GM12872 (cell line): ENCODE data around the gene DCP1A.

Source experiments
- CTCF ChIP-seq: IDR thresholded peaks from 3 replicates; pipeline ENCODE4 v1.5.1; 2011; ENCODE audit warnings: low read depth, mild to moderate bottlenecking, low read length, moderate library complexity; ENCODE audit not compliant: insufficient read depth

Gene DCP1A

DNA sequence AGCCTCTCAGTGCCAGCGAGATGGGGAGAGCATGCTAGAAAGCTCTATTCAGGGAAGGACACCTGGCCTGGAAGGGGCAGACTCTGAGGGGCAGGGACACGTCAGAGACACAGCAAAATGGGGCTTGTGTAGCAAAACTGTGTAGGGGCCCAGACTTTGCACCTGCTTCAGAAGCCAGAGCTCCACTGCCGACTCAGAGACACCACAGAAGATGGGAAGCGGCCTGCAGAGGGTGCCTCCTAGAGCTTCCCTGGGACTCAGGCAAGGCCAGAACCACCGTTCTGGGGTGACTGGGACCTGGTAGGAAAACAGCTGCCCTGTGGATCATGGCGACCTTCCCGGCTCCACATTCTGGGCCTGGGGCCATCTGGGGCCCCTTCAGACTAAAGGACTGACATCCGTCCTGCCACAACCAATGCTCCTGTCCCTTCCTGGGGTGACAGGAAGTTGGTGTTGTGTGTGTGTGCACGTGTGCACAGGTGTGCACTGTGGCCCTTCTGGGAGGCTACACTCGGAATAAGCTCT, 74.1 kb downstream of the DCP1A start:
- no peak for TF ChIP-seq CTCF

- TF ChIP-seq CTCF: no peak
These were observed 77.2 kb downstream of the DCP1A start for GRCh38 chr3:53269888-53270880.

GRCh38 chr3:53267766-53268165, 79.6 kb downstream of the DCP1A start:
- TF ChIP-seq CTCF: no peak

DNA sequence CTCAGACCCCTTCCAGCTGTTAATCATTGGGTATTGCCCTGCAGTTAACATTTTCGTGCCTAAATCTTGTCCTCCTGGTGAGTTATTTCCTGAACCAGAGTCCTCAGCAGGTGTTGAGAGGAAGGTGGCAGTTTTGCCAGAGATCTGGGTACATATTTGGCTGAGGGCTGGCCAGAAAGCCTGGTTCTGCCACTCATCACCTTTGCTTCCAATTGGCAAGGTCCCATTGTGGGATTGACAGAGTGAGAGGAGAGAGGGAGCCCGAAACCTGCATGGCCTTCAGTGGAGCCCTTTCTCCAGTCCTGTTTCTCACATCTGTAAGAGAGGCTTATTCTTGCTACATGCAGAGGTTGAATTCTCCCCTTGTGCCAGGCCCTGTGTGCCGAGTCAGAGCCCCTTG, 82.6 kb downstream of the DCP1A start:
- TF ChIP-seq CTCF: no peak

DNA sequence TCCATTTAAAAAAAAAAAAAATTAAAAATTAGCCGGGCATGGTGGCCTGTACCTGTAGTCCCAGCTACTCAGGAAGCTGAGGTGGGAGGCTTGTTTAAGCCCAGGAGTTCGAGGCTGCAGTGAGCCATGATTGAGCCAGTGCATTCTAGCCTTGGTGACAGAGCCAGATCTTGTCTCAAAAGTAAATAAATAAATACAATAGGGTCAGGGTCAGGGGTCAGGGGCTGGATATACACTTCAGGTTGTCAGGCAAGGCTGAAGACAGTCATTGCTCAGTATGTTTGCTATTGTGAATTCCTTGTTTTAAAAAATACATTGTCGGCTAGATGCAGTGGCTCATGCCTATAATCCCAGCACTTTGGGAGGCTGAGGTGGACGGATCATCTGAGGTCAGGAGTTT, 83.4 kb downstream of the DCP1A start:
- no peak for TF ChIP-seq CTCF

DNA sequence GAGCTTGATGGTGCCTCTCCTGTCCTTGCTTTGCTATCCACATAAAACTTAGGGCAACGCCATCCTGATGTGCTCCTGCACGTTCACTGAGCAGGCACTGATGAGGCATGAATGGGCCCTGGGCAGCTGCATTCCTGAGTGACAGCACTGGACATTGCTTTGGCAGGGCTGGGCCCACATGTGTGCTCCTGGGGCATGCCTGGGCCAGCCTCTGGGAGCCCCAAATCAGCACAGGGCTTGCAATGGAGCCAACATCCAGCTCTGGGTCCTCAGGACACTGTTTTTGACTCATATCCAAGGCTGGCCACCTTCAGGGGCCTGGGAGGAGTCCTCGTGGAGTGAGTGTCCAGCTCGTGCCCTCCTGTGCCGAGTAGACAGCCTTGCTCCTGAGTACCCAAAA, 85.6 kb downstream of the DCP1A start:
- no peak for TF ChIP-seq CTCF

DNA sequence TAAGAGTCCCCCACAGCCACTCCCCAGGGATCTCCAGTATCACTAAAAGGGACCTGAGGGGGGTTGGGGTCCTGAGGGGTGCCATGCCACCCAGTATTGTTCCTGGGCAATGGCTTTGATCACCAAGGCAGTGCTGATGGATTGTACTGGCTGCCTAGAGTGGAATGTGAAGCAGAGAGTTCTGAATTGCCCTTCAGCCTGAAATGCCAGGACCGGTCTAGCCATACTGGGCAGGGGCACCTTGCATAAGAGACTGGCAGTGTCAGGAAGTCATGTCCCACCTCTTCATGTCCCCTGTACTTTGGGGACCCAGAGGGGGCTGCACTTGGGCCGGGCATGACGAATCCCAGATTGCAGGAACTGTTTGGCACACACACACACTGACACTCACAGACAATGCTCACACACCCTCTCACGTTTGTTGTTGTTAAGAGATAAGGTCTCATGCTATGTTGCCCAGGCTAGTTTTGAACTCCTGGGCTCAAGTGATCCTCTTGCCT, 87.0 kb downstream of the DCP1A start:
- no peak for TF ChIP-seq CTCF
